Parathyroid adenoma (tissue), 2 donors: ENCODE measurements around the gene UGT1A3.

Experiments used
- H2AFZ ChIP-seq: fragments of 300-600 bp; sonication (generic); one replicate; pipeline ENCODE4 v1.7.0; 2017; ENCODE audit warnings: antibody characterized with exemption, mild to moderate bottlenecking
- H3K27ac ChIP-seq: fragments of 300-600 bp; sonication (generic); one replicate; pipeline ENCODE4 v1.7.0; 2017
- H3K27me3 ChIP-seq: fragments of 300-600 bp; sonication (generic); one replicate; pipeline ENCODE4 v1.7.0; 2017; ENCODE audit warnings: low read length; ENCODE audit not compliant: control insufficient read depth, insufficient read depth
- H3K36me3 ChIP-seq: fragments of 300-600 bp; sonication (generic); one replicate; pipeline ENCODE4 v1.7.0; 2017; ENCODE audit warnings: low read length; ENCODE audit not compliant: control insufficient read depth, insufficient read depth
- H3K4me1 ChIP-seq: fragments of 300-600 bp; sonication (generic); one replicate; pipeline ENCODE4 v1.7.0; 2017; ENCODE audit warnings: control low read depth
- H3K4me2 ChIP-seq: fragments of 300-600 bp; sonication (generic); one replicate; pipeline ENCODE4 v1.7.0; 2017; ENCODE audit warnings: low read length
- H3K4me3 ChIP-seq: fragments of 300-600 bp; sonication (generic); one replicate; pipeline ENCODE4 v1.7.0; 2017; ENCODE audit warnings: low read depth, low read length
- H3K79me2 ChIP-seq: fragments of 300-600 bp; sonication (generic); one replicate; pipeline ENCODE4 v1.7.0; 2017; ENCODE audit warnings: control low read depth
- H3K9ac ChIP-seq: fragments of 300-600 bp; sonication (generic); one replicate; pipeline ENCODE4 v1.7.0; 2017; ENCODE audit warnings: mild to moderate bottlenecking
- H3K9me3 ChIP-seq: fragments of 300-600 bp; sonication (generic); one replicate; pipeline ENCODE4 v1.7.0; 2017; ENCODE audit warnings: low read length; ENCODE audit not compliant: control insufficient read depth
- TF ChIP-seq, protein P1 (sequence below): fragments of 300-600 bp; sonication (generic); IDR thresholded peaks from one replicate; pipeline ENCODE4 v1.7.0; 2017; ENCODE audit warnings: antibody characterized with exemption, mild to moderate bottlenecking
- donor health status: primary hyperparathyroidism.

UGT1A3 gene

DNA sequence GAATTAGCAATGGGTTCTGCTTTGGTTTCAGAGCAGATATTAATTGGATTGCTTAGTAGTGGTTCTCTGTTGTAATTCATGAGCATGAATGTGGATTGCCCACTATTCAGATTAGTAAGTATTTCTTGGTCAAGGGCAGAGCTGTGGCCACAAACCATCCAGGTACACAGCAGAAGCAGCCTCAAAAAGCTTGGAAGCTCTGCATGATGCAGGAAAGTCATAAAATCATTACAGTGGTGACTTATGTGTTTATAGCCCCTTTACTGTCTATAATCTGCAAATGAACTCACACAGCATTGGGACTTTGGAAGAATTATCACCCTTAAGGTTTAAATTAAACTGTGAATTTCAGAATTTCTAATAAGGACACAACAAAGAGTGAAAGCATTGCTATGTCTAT lies 29.3 kb downstream of the UGT1A3 start:
- Histone ChIP-seq H3K36me3 (no peaks in the 10 kb centered on the region), H3K27me3 (no peaks in the 10 kb centered on the region), H3K4me2 (no peak overlapping the region), H3K4me1 (no peaks in the 10 kb centered on the region), H3K79me2 (no peaks in the 10 kb centered on the region), H3K9ac (no peak overlapping the region), H3K27ac (no peak overlapping the region), H3K4me3 (no peak overlapping the region), H3K9me3 (no peaks in the 10 kb centered on the region), H2AFZ (no peak overlapping the region)
- TF ChIP-seq, protein P1, sequence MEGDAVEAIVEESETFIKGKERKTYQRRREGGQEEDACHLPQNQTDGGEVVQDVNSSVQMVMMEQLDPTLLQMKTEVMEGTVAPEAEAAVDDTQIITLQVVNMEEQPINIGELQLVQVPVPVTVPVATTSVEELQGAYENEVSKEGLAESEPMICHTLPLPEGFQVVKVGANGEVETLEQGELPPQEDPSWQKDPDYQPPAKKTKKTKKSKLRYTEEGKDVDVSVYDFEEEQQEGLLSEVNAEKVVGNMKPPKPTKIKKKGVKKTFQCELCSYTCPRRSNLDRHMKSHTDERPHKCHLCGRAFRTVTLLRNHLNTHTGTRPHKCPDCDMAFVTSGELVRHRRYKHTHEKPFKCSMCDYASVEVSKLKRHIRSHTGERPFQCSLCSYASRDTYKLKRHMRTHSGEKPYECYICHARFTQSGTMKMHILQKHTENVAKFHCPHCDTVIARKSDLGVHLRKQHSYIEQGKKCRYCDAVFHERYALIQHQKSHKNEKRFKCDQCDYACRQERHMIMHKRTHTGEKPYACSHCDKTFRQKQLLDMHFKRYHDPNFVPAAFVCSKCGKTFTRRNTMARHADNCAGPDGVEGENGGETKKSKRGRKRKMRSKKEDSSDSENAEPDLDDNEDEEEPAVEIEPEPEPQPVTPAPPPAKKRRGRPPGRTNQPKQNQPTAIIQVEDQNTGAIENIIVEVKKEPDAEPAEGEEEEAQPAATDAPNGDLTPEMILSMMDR = no peak

DNA sequence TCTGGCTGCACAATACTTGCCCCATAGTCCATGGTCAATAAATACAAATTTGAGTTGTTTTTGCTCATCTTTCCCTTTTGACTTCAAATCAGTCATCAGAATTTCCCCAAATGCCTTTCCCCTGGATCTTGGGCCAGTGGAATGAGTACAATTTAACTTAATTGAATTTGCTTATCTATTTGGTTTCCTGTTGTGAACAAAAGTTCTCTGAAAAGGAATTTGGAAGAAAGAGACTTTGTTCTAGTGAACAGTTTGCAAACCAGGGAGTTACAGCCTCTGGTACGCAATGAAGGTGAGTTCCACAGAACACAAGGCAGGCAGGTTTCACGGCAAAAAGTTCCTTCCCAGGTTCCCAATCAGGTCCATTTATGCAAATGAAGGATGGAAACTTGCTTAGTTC lies 30.0 kb downstream of the UGT1A3 start:
- no peaks in the 10 kb centered on the region for H3K9me3 ChIP-seq
- no peak overlapping the region for H3K4me2 ChIP-seq
- TF ChIP-seq, protein P1 = no peak
- H3K79me2 ChIP-seq = no peaks in the 10 kb centered on the region
- H3K4me3 ChIP-seq = no peak overlapping the region
- H3K27me3 ChIP-seq = no peaks in the 10 kb centered on the region
- H3K36me3 ChIP-seq = no peaks in the 10 kb centered on the region
- no peaks in the 10 kb centered on the region for H3K4me1 ChIP-seq
- H3K27ac ChIP-seq = no peak overlapping the region
- no peak overlapping the region for H2AFZ ChIP-seq
- no peak overlapping the region for H3K9ac ChIP-seq

DNA sequence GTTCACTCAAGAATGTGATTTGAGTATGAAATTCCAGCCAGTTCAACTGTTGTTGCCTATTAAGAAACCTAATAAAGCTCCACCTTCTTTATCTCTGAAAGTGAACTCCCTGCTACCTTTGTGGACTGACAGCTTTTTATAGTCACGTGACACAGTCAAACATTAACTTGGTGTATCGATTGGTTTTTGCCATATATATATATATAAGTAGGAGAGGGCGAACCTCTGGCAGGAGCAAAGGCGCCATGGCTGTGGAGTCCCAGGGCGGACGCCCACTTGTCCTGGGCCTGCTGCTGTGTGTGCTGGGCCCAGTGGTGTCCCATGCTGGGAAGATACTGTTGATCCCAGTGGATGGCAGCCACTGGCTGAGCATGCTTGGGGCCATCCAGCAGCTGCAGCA lies 31.2 kb downstream of the UGT1A3 start, which contains the start of gene UGT1A1:
Gene UGT1A1, plus strand, starts transcription at position 228 of the 400 bp plus-strand sequence. Its CDS starts 18 bp downstream, at position 246.
- Histone ChIP-seq H3K4me2 (no peak within 1 kb of the TSS), H3K9ac (no peak within 1 kb of the TSS), H3K4me1 (no peaks in the 10 kb centered on the region), H3K36me3 (no peaks in the 10 kb centered on the region), H3K27me3 (no peaks in the 10 kb centered on the region), H3K4me3 (no peak within 1 kb of the TSS), H3K27ac (no peak within 1 kb of the TSS), H2AFZ (no peak within 1 kb of the TSS), H3K9me3 (no peaks in the 10 kb centered on the region), H3K79me2 (no peaks in the 10 kb centered on the region)
- TF ChIP-seq, protein P1 = no peak

DNA sequence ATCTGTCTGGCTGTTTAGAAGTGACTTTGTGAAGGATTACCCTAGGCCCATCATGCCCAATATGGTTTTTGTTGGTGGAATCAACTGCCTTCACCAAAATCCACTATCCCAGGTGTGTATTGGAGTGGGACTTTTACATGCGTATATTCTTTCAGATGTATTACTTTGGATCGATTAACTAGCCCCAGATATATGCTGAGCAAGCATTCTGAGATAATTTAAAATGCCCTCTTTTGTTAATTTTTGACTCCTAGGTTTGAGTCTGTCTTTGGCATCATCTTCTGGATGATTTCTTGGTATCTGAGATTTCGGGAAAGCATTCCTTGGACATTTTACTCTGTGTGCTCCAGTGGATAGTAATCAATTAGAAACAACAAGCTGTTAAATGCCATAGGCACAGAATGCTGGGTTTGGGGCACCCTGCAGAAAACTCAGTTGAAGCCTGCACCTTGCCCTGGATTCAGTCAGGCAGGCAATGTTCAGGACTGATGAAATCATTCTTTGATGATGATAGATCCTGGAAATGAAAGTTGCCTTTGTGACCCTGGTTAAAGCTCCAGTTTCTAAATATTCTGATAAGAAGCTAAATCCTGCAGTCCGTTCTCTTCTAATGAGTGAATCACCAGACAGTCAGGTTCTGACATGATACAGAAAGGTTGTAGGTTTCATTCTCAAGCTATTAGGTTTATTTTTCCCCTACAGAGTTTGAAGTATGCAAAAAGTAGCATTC lies 32.4 kb downstream of the UGT1A3 start:
- H3K4me3 ChIP-seq = no peak overlapping the region
- TF ChIP-seq, protein P1 = no peak
- no peaks in the 10 kb centered on the region for H3K4me1 ChIP-seq
- no peaks in the 10 kb centered on the region for H3K9me3 ChIP-seq
- H3K79me2 ChIP-seq = no peaks in the 10 kb centered on the region
- H3K36me3 ChIP-seq = no peaks in the 10 kb centered on the region
- H3K4me2 ChIP-seq = no peak overlapping the region
- H3K9ac ChIP-seq = no peak overlapping the region
- H2AFZ ChIP-seq = no peak overlapping the region
- H3K27ac ChIP-seq = no peak overlapping the region
- no peaks in the 10 kb centered on the region for H3K27me3 ChIP-seq

DNA sequence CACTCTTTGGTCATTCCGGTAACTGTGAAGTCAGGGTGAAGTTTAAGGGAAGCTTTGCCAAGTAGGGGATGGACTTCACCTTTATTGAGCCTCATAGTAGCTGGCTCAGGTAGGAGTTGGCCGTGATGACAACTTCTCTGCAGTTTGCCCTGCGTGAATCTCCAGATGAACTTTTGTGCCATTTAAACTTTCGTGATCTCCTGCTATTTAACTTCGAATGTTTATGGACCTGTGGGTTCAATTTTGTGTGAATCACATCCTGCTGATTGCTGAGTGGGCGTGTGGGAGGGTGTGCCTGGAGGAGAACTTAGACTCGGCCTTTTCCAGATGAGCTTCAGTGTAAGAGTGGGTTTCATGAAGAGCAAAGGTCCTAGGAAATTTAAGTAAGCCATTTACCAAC lies 35.4 kb downstream of the UGT1A3 start:
- Histone ChIP-seq H3K4me3 (no peak overlapping the region), H3K79me2 (no peaks in the 10 kb centered on the region), H3K9ac (no peak overlapping the region), H3K36me3 (no peaks in the 10 kb centered on the region), H3K9me3 (no peaks in the 10 kb centered on the region), H3K27me3 (no peaks in the 10 kb centered on the region), H3K27ac (no peak overlapping the region), H3K4me1 (no peaks in the 10 kb centered on the region), H3K4me2 (no peak overlapping the region), H2AFZ (no peak overlapping the region)
- TF ChIP-seq, protein P1 = no peak
